ENCODE measurements around the gene CCDC150.

DNA sequence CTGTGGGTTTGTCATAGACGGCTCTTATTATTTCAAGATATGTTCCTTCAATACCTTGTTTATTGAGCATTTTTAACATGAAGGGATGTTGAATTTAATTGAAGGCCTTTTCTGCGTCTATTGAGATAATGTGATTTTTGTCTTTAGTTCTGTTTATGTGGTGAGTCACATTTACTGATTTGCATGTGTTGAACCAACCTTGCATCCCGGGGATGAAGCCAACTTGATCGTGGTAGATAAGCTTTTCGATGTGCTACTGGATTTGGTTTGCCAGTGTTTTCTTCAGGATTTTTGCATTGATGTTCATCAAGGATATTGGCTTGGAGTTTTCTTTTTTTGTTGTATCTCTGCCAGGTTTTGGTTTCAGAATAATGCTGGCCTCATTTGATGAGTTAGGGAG is 99.5 kb downstream of the CCDC150 start:
- TF ChIP-seq EZH2 (IDR thresholded peaks at IDR 0.05; ENCODE audit: borderline replicate concordance, insufficient read depth, low read depth, low read length, poor library complexity, severe bottlenecking) = no peak
- TF ChIP-seq, protein P1, sequence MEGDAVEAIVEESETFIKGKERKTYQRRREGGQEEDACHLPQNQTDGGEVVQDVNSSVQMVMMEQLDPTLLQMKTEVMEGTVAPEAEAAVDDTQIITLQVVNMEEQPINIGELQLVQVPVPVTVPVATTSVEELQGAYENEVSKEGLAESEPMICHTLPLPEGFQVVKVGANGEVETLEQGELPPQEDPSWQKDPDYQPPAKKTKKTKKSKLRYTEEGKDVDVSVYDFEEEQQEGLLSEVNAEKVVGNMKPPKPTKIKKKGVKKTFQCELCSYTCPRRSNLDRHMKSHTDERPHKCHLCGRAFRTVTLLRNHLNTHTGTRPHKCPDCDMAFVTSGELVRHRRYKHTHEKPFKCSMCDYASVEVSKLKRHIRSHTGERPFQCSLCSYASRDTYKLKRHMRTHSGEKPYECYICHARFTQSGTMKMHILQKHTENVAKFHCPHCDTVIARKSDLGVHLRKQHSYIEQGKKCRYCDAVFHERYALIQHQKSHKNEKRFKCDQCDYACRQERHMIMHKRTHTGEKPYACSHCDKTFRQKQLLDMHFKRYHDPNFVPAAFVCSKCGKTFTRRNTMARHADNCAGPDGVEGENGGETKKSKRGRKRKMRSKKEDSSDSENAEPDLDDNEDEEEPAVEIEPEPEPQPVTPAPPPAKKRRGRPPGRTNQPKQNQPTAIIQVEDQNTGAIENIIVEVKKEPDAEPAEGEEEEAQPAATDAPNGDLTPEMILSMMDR (IDR thresholded peaks at IDR 0.05) = no peak

Measured in B cell (primary cell).